MCF 10A (cell line): ENCODE measurements around the gene OR51V1. TPM values are rescaled to one million over a fixed set of nuclear protein-coding genes. Genes with fewer than 3 reads are reported as not detected.

Experiments
- BruUV-seq: library from RNA; stranded (reverse); fragments of 400-500 nt; replicated peaks from 2 replicates; lab custom pipeline; 2021; lab: Mats Ljungman, UMichigan
- CTCF ChIA-PET: fragments of 300-600 bp; sonication (Branson Sonifier 250); formaldehyde crosslinking; extraction: SDS; loops from one replicate; lab custom pipeline; 2021; ENCODE audit warnings: antibody characterized with exemption, inconsistent platforms; lab: Yijun Ruan, JAX
- POLR2A ChIA-PET: fragments of 300-600, 350-650 bp; sonication (Branson Sonifier 250); formaldehyde crosslinking; extraction: SDS; loops from one replicate; lab custom pipeline; 2020; ENCODE audit warnings: antibody characterized with exemption, inconsistent platforms; lab: Yijun Ruan, JAX
- DNase-seq: peaks from one replicate; pipeline ENCODE4 v3.0.0-alpha.2; 2018; ENCODE audit not compliant: unreplicated experiment
- H3K27ac Mint-ChIP-seq: one replicate; pipeline ENCODE4 v1.8.0; 2022; ENCODE audit warnings: mild to moderate bottlenecking, low read depth, mixed read lengths; ENCODE audit not compliant: unreplicated experiment
- H3K27me3 Mint-ChIP-seq: one replicate; pipeline ENCODE4 v1.8.0; 2022; ENCODE audit warnings: mixed read lengths; ENCODE audit not compliant: insufficient read depth, unreplicated experiment
- H3K36me3 Mint-ChIP-seq: one replicate; pipeline ENCODE4 v1.8.0; 2022; ENCODE audit warnings: mild to moderate bottlenecking, moderate library complexity, mixed read lengths; ENCODE audit not compliant: insufficient read depth, unreplicated experiment
- H3K4me1 Mint-ChIP-seq: one replicate; pipeline ENCODE4 v1.8.0; 2022; ENCODE audit warnings: mixed read lengths; ENCODE audit not compliant: insufficient read depth, unreplicated experiment
- H3K4me3 Mint-ChIP-seq: one replicate; pipeline ENCODE4 v1.8.0; 2022; ENCODE audit warnings: mild to moderate bottlenecking, moderate library complexity, mixed read lengths; ENCODE audit not compliant: unreplicated experiment
- H3K9me3 Mint-ChIP-seq: one replicate; pipeline ENCODE4 v1.8.0; 2022; ENCODE audit warnings: mixed read lengths; ENCODE audit not compliant: unreplicated experiment
- CTCF ChIP-seq: fragments of 200-600 bp; IDR thresholded peaks from one replicate; pipeline ENCODE4 v1.8.0; 2022; ENCODE audit warnings: antibody characterized with exemption, mild to moderate bottlenecking; ENCODE audit not compliant: unreplicated experiment
- intact Hi-C: fragments of 100-400 bp; cut with micrococcal nuclease; formaldehyde crosslinking; loops from 2 replicates; pipeline ENCODE4 v1.14.1; 2022
- total RNA-seq: library from RNA; stranded (reverse); gene quantifications from 2 replicates; pipeline ENCODE4 v1.2.3, GENCODE V29; 2022

OR51V1 gene
- total RNA-seq, 1 experiment from 2014 or later: not detected

GRCh38 chr11:5231111-5231510 is 30.6 kb upstream of the OR51V1 start:
- no peaks in the 10 kb centered on the region for H3K27me3 Mint-ChIP-seq
- no peak for DNase-seq
- ChIA-PET POLR2A (no interaction called here), CTCF (interaction anchor here (0.6 to 1.0 kb wide), 2 partner anchors 106 to 358 kb away, joined by 3 read pairs; no protein-coding TSS in a partner anchor)
- no TSS peak for BruUV-seq
- peaks cover 6% of the 10 kb centered on the region for H3K4me1 Mint-ChIP-seq
- no peak overlapping the region for H3K4me3 Mint-ChIP-seq
- intact Hi-C loops: no loop called here
- no peak overlapping the region for H3K27ac Mint-ChIP-seq
- H3K9me3 Mint-ChIP-seq: no peaks in the 10 kb centered on the region
- no peaks in the 10 kb centered on the region for H3K36me3 Mint-ChIP-seq
- no peak for TF ChIP-seq CTCF

GRCh38 chr11:5230266-5230665 is 29.8 kb upstream of the OR51V1 start:
- Mint-ChIP-seq H3K27ac (no peak overlapping the region), H3K36me3 (no peaks in the 10 kb centered on the region), H3K4me1 (peaks cover 6% of the 10 kb centered on the region), H3K9me3 (no peaks in the 10 kb centered on the region), H3K4me3 (no peak overlapping the region), H3K27me3 (peaks cover under 1% of the 10 kb centered on the region)
- intact Hi-C loops: no loop called here
- no peak for TF ChIP-seq CTCF
- no TSS peak for BruUV-seq
- ChIA-PET CTCF (interaction anchor here (0.7 to 1.1 kb wide), 3 partner anchors 49 to 178 kb away, joined by 3 read pairs; no protein-coding TSS in a partner anchor), POLR2A (no interaction called here)
- no peak for DNase-seq

- DNase-seq: no peak
- no peak for TF ChIP-seq CTCF
- no peak overlapping the region for H3K27ac Mint-ChIP-seq
- no TSS peak for BruUV-seq
- POLR2A ChIA-PET: no interaction called here
- no peaks in the 10 kb centered on the region for H3K36me3 Mint-ChIP-seq
- no peaks in the 10 kb centered on the region for H3K9me3 Mint-ChIP-seq
- H3K4me1 Mint-ChIP-seq: peaks cover 6% of the 10 kb centered on the region
- intact Hi-C loops: no loop called here
- CTCF ChIA-PET: interaction anchor here (0.7 to 1.1 kb wide), 2 partner anchors 50 to 179 kb away, joined by 3 read pairs; no protein-coding TSS in a partner anchor
- H3K27me3 Mint-ChIP-seq: peaks cover 5% of the 10 kb centered on the region
- no peak overlapping the region for H3K4me3 Mint-ChIP-seq
Observed at GRCh38 chr11:5229796-5230195, 29.3 kb upstream of the OR51V1 start.

- ChIA-PET POLR2A (interaction anchor here (0.5 kb wide), 1 partner anchor 737 kb away, joined by 3 read pairs; no protein-coding TSS in a partner anchor), CTCF (interaction anchor here (0.6 to 1.1 kb wide), 3 partner anchors 40 to 179 kb away, joined by 3 to 4 read pairs (median 3); no protein-coding TSS in a partner anchor)
- Mint-ChIP-seq H3K9me3 (no peaks in the 10 kb centered on the region), H3K4me3 (no peak overlapping the region), H3K27ac (no peak overlapping the region), H3K36me3 (no peaks in the 10 kb centered on the region), H3K27me3 (peaks cover 9% of the 10 kb centered on the region), H3K4me1 (peaks cover 6% of the 10 kb centered on the region)
- DNase-seq: no peak
- intact Hi-C loops: no loop called here
- no peak for TF ChIP-seq CTCF
- no TSS peak for BruUV-seq
Observed at GRCh38 chr11:5229356-5229755, 28.9 kb upstream of the OR51V1 start.
